Hematopoietic multipotent progenitor cell treated with erythropoietin and hydrocortisone succinate and interleukin-3 and kit ligand, for 17 days (in vitro differentiated cells): ENCODE measurements around the gene SEMA6B.
A peak's percentile ranks its signal among the peaks of the same experiment; 100 is the strongest.
"Not testable (repeated sequence)": the region's sequence is repeated elsewhere in the genome, so short reads cannot be mapped to it uniquely, and the experiment has no call there.

Source experiments
- DNase-seq: peaks from one replicate; pipeline ENCODE4 v3.0.0-alpha.2; 2015; ENCODE audit warnings: low spot score

Gene SEMA6B

DNA sequence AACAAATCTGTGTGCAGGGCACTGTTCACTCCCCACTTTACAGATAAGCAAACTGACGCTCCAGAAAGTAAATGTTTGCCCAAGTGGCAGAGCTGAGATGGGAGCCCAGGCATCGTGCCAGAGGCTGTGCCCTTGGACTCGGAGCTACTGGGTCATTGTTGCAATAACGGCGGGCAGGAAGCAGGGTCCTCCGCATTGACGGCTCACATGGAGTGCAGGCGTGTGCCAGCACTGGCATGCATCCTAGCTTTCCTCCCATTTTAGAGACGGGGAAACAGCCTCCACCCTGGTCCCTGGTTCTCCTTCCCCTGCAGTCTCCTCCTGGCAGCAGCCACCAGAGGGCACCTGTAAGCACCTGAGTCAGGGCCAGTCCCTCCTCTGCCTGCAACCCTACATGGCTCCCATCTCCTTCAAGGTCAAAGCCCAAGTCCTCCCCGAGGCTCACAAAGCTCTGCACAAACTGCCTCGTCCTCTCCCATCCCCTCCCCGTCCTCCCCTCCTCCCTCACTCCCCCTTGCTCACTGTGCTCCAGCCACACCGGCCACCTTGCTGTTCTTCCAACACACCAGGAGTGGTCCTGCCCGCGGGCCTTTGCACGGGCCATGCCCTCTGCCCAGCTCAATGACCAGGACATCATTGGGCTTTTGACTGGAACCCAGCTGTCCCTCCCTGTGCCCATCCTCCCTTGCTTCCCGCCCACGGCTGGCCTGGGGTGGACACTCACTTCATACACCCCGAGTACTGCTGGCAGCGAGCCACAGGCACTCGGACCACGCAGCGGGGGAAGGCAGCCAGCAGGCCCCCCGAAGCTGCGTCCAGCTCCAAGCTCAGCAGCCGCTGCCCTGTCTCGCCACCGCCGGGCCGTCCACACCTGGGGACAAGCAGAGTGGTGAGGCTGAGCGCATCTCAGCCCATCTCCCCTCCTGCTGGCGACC, 11.9 kb downstream of the SEMA6B start:
- DNase-seq = peak; percentile 37

DNA sequence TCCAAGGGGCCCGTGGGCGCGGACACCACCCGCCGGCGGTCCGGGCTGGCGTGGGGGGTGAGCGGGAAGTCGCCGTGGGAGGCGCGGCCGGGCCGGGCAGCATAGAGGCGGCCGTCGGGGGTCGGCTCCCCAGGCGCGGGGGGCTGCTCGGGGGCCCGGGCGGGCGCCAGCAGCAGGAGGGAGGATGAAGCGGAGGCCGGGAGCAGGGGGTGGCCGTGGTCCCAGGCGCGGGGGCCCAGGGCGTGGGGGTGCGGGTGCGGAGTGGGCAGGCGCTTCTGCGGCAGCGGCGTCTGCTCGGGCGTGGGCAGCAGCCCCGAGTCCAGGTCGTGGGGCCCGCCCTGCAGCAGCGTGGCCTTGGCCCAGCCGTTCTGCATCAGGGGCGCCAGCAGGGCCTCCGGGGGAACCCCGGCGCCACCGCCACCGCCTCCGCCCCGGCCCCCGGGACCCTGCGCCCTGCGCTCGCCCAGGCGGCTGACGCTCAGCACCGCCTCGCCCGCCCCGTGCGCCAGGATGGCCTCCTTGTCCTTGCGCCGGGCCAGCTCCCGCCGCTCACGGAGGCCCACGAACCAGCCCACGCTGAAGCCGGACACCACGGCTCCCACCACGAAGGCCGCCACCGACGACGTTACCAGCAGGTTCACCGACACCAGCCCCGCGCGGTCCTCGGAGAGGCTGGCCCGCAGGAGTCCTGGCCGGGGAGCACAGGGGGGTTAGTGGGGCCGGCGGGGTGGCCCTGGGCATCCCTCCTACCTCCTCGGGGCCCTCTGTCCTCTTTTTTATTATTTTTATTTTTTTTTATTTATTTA, 15.4 kb downstream of the SEMA6B start:
- no peak for DNase-seq

DNA sequence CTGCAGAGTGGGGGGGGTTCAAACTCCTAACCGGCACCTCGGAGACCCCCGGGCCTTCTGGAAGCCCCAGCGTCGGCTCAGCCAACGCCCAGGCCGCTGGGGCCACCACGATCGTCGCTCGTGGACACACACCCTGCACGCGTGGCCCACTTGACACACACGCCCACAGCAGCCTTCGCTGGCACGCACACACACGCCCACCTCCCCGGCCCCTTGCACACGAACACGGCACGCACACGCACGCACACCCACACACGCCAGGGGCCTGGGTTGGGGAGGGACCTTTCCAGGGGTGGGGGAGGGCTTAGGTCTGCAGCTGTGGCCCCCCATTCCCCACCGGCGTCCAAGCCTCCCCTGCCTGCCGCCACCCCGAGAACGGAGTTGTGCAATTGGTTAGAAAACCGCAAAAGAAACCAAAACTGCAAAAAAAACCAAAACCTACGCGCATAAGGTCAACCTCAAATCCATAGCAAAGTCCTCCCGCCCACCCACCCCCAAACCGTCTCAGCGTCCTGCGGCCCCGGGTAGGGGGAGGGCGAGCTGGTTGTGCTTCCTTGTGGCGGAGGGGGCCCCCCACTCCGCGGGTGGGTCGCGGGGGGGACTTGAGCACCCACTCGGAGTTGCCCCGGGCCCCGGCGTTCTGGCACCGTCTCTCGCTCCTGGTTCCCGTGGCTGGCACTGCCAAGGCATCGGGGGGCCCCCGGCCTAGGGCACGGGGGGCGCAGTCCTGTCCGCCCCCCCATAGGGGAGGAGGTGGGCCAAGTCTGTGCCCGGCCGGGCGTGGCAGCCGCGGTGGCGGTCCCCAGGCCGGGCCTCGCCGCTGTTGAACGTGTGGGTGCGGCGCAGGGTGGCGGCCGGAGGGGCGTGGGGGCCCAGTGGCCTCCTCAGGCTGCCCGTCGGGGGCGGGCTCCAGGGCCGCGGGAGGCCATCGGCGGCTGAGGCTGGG, 16.3 kb downstream of the SEMA6B start:
- DNase-seq = no peak

DNA sequence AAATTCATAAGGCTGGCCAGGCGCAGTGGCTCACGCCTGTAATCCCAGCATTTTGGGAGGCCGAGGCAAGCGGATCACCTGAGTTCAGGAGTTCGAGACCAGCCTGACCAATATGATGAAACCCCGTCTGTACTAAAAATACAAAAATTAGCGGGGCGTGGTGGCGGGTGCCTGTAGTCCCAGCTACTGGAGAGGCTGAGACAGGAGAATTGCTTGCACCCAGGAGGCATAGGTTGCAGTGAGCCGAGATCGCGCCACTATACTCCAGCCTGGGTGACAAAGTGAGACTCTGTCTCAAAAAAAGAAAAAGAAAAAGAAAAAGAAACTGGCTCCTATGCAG, 17.7 kb downstream of the SEMA6B start:
- DNase-seq = not testable (repeated sequence)

DNA sequence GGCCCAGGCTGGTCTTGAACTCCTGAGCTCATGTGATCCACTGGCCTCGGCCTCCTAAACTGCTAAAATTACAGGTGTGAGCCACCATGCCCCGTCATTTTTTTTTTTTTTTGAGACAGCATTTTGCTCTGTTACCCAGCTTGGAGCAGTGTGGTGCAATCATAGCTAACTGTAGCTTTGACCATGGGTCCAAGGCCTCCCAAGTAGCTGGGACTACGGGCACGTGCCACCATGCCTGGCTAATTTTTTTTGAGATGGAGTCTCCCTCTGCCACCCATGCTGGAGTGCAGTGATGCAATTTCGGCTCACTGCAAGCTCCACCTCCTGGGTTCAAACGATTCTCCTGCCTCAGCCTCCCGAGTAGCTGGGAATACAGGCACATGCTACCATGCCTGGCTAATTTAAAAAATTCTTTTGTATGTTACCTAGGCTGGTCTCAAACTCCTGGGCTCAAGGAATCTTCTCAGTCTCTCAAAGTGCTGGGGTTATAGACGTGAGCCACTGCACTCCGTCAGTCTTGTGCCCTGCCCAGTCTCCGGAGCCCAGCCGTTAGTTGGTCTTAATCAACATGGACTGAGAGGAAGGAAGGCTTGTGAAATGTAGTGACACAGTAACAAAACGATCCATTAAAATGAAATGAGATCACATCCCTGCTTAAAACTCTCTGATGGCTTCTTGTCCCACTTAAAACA, 18.2 kb downstream of the SEMA6B start:
- DNase-seq = no peak

DNA sequence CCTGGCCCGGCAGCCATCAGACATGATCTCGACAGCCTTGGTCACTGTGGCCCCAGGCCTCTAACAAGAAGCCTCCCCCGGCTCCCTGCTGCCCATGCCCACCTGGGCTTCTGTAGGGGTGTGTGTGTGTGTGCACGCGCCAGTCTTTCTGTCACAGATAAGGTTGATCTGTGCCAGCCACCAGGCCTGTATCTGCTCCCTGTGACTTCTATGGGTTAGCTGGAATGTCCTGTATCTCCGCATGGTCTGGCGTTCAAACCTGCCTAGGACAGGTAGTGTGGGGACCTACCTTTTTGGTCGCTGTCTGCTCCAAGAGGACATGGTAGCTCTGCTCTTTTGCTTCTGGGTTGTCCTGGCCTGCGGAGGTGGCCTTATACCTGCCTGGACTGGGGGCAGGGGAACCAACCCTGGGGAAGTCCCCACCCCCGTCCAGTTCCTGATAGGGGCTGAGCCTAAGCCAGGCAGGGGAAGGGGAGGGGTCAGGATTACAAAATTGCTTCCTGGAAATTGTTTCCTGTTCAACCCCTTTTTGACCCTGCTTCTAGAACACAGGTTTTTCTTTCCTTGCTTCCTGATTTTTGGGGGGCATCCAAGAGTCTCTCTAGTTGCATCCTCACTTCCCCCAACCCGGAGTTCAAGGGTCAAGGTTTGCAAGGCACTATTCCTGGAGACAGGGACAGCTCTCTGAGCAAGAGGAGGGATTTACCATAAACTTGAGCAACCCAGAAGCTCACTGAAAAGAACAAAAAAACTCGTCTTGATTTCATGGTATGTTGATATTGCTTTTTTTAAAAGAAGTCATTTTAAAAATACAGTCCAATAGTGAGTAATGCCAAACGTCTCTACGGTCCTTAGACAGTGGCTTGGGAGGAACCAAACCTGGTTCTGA, 19.5 kb downstream of the SEMA6B start, which contains the start of gene LRG1:
LRG1 (minus strand) TSS at position 344 of the 889 bp plus-strand sequence; CDS start at position 321, 23 bp downstream.
- no peak for DNase-seq

DNA sequence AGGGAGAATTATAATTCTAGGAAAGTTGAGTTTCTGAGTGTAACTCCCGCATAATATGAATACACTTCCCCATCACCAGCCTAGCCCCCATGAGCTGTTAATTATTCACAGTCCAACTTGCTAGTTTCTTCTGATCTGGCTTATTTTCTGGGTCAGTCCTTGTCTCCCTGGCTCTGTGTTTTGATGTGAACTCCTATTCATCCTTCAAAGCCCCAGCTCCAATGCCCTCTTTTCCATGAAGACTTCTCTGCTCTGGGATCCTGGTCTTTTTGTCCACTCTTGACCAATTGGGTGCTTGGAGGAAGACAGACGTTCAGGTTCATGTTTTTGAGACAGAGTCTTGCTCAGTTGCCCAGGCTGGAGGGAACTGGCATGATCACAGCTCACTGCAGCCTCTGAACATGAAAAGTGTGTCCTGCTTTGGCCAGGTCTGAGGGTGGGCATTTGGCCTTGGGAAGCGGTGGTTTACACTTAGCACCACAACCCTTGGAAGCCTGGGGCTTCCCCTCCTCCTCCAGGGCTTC, 20.3 kb downstream of the SEMA6B start:
- no peak for DNase-seq

DNA sequence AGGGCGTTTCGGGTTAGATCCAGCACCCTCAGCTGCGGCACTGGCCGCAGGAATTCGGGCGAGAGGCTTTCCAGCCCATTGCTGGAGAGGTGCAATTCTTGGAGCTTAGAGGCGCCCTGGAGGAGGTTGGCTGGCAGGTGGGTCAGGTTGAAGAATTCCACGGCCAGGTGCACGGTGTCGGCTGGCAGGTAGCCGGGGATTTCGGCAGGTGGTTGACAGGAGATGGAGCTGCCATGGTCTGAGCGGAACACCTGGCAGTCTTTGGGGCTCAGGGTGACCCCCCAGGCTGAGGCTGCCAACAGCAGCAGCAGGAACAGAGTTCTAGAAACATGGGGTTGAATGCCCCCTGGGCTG, 20.9 kb downstream of the SEMA6B start:
- DNase-seq = no peak

DNA sequence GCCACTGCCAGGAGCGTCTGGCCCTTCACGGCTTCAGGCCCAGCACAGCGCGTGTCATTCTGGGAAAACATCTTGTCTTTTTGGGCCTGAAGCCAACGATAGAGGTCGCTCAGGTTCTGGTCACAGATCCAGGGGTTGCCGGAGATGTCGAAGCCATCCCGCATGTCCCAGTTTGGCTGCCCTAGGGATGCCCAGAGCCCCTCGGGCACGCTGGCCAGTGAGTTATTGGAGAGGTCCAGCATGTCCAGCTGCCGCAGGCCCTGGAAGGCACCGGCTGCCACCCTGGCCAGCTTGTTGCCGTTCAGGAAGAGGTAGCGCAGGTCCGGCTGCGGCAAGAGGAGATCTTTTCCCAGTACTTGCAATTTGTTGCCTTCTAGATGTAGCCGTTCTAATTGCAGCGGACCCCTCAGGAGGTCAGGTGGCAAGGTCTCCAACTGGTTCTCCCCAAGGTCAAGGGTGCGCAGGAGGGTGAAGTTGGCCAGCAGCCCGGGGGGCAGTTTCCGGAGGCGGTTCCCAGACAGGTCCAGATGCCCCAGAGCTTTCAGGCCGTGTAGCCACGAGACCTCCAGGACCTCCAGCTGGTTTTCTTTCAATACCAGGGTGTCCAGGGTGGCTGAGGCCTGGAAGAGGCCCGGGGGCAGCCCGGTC, 21.4 kb downstream of the SEMA6B start:
- no peak for DNase-seq

DNA sequence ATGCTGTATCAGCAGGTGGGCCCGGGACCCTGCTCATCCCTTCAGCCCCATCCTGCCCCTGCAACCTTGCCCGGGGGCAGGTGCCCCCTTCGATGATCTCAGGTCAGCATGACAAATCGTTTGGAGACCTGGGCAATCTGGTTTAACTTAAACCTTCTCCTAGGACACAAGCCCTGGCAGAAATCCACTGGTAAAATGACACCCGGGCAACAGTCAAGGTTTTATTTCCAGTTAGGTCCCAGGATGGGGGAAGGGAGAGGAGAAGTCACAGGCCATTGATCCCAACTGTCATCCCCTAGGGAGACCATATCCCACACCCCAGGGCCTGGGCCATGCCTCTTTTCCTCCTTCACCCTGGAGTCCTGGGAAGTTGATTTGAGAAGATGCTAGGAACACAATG, 22.7 kb downstream of the SEMA6B start:
- DNase-seq = no peak

DNA sequence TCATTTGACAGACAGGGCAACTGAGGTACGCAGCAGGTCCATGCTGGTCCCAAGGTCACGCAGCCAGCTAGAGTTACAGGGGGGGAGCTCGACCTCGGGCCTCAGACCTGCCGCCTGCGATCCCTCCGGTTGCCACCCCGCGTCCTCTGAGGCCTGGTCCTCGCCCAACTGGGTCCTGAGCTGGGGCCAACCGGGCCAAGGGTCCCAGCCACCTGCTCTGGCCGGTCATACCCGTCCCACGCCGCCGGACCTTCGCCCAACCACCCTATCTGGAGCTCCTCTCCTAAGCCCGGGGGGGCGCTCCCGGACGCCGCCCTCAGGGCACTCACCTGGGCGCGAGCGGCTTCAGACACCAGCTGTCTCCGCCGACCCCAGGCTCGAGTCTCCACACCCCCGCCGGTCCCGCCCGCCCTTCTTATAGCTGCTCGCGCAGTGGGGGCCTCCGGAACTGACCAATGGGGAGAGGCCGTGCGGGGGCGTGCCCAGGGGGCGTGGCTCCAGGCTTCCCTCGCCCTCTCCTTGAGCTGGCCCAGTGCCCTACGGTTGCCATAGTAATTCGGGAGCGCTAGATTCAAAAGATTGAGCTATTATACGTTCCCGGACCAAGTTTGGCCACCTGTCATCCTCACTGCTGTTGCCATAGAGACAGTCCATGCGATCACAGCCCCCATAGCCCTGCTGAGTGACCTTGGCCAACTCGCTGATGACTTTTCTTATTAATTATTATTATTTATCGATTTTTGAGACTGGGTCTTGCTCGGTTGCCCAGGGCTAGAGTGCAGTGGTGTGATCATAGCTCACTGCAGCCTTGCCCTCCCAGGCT, 24.4 kb downstream of the SEMA6B start, which contains the start of gene PLIN5:
PLIN5 (minus strand) TSS at position 389 of the 823 bp plus-strand sequence. CDS start 1,150 bp downstream, outside the sequence.
- peak; percentile 63 for DNase-seq

DNA sequence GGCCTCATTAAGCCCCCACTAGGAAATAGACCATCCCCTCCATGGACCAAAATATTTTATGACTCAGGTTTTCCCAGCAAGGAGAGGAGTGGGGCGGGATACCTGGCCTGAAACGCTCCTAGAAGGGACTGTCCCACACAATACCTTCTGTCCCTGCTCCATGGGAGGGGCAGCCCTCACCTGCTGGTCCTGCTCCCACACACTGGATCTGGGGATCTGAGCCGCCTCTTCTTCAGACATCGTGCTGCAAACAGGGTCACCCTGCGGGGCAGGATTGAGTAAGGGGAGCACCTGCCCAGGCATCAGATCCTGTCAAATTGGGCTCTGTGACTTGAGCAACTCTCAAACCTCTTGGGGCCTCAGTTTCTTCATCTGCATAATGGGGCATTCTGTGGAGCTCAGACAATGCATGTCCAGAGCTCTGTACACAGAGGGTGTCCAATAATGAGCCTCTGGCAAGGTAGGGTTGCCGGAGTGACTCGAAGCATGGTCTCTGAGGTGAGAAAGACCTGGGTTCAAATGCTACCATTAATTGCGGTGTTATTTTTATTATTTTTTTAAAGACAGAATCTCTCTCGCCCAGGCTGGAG, 25.6 kb downstream of the SEMA6B start:
- DNase-seq = no peak

DNA sequence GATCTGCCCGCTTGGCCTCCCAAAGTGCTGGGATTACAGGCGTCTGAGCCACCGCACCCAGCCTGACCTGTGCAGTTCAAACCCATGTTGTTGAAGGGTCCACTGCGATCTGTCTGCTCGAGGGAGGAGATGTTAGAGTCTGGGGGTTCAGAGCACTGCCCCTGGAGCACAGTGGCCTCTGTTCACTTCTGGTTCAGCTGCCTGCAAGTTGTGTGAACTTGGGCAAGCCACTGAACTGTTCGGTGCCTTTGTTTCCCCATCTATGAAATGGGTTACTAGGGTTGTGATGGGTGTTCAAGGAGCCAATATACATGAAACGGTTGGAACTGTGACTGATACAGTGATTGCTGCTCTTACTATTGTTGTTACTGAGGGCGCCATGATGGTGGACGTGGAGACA, 26.1 kb downstream of the SEMA6B start:
- no peak for DNase-seq

DNA sequence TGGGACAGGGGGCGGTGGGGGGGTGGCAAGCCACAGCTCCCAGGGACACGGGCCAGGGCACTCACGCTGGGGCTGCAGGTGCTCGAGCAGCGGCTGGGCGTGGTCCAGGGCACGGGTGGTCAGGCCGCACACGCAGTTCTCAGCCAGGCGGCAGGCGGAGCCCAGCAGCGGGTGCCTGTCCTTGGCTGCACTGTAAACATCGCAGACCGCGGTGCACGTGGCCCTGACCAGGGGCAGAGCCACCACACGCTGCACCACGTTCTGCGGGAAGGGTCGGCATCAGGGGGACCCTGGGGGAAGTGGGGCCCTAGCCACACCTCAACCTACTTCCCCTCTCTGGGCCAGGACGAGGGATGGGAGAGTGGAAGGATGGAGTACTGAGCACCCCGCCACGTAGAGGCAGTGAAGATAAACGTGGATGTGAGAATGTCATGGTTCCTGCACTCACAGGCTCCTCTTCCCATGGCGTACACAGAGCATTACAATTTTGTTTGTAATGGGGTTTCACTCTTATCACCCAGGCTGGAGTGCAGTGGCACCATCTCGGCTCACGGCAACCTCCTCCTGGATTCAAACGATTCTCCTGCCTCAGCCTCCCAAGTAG, 27.8 kb downstream of the SEMA6B start:
- no peak for DNase-seq

DNA sequence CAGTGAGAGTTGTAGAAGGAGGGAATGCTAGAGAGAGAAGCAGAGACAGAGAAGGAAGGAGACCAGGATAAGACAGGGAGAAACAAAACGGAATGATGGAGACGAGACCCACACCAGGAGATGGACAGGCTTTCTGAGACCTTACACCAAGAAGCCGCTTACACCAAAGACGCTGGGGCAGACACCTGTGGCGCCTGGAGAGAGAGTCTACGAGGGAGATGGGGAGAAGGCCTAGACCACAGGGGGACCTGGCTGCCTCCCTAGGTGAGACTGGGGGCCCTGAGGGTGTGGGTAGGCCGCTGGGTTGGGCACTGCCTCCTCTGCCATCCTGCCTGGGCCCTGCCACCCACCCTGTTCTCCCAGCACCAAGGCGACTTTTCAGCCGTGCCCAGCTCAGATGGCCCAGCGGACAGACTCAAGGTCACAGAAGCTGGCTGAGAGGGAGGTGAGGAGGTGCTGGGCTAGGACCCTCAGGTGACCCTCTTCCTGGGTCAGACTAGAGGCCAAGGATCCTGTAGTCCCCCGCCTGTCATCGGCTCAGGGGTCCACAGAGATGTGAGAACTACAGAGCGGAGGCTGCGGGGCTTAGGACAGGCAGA, 29.5 kb downstream of the SEMA6B start:
- DNase-seq = no peak

DNA sequence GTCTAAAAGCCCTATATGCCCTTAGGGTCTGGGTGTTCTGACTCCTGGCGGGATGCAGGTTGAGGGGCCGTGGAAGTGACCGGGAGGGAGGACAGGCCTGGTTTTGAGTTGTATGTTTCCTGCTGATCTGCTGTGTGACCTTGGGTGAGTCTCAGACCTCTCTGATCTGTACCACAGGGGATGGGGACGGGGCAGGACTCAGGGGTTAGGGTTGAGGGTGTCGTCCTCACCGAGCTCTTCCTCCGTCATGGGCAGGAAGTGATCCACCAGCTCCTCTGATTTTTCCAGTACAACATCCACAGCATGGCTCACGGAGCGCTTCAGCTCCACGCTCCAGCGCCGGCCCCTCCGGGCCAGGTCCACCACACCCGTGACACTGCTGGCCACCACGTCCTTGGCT, 30.6 kb downstream of the SEMA6B start:
- DNase-seq = no peak

DNA sequence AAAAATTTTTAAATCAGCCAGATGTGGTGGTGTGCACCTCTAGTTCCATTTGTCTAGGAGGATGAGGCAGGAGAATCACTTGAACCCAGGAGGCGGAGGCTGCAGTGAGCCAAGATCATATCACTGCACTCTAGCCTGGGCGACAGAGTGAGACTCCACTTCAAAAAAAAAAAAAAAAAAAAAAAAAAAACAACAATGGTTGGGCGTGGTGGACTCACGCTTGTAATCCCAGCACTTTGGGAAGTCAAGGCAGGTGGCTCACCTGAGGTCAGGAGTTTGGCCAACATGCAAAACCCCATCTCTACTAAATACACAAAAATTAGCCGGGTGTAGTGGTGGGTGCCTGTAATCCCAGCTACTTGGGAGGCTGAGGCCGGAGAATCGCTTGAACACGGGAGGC, 32.1 kb downstream of the SEMA6B start:
- DNase-seq = not testable (repeated sequence)
